Esophagus (tissue), 2 donors: ENCODE measurements around the gene VASN. TPM values are rescaled to one million over a fixed set of nuclear protein-coding genes. Genes with fewer than 3 reads are reported as not detected.

ENCODE experiments used
- H3K27ac ChIP-seq, 2 donors: one replicate each; pipeline ENCODE4 v1.5.1; 2013; ENCODE audit warnings: low read depth in 2 of 2, mild to moderate bottlenecking in 2 of 2, inconsistent platforms in 1 of 2, low read length in 1 of 2, moderate library complexity in 1 of 2
- H3K27me3 ChIP-seq, 2 donors: one replicate each; pipeline ENCODE4 v1.6.1; 2013; ENCODE audit warnings: low read length in 2 of 2, control low read depth in 1 of 2, mild to moderate bottlenecking in 1 of 2; ENCODE audit not compliant: insufficient read depth in 2 of 2, control insufficient read depth in 1 of 2
- H3K36me3 ChIP-seq, 2 donors: one replicate each; pipeline ENCODE4 v1.6.1; 2013; ENCODE audit warnings: low read length in 1 of 2; ENCODE audit not compliant: control insufficient read depth in 2 of 2, insufficient read depth in 2 of 2
- H3K4me1 ChIP-seq, 2 donors: one replicate each; pipeline ENCODE4 v1.6.1; 2013; ENCODE audit warnings: low read length in 1 of 2; ENCODE audit not compliant: control insufficient read depth in 2 of 2, insufficient read depth in 2 of 2
- H3K4me3 ChIP-seq, 2 donors: one replicate each; pipeline ENCODE4 v1.5.1; 2013; ENCODE audit warnings: low read length in 2 of 2, mild to moderate bottlenecking in 2 of 2, low read depth in 1 of 2, moderate library complexity in 1 of 2
- H3K9me3 ChIP-seq, 2 donors: one replicate each; pipeline ENCODE4 v1.6.1; 2013; ENCODE audit warnings: mild to moderate bottlenecking in 2 of 2, low read depth in 1 of 2, low read length in 1 of 2, moderate library complexity in 1 of 2; ENCODE audit not compliant: control insufficient read depth in 2 of 2, insufficient read depth in 1 of 2
- WGBS, 2 donors: extraction: QIAGEN DNeasy Blood & Tissue Kit; methylation state at CpG; one replicate each; pipeline ENCODE4 v1.1.7; 2013; 5-methylcytosine and 5-hydroxymethylcytosine counted together
- polyA plus RNA-seq, 2 donors: library from polyadenylated mRNA; stranded (reverse); fragments of 200-250 nt; gene quantifications; one replicate each; pipeline ENCODE4 v1.2.3, GENCODE V29; 2013
- donor health status: healthy with polysubstance abuse.
- donor health status: Bipolar disorder and iron deficiency.

VASN gene
- polyA plus RNA-seq, 2 donors: 25.5 to 32.7 TPM

DNA sequence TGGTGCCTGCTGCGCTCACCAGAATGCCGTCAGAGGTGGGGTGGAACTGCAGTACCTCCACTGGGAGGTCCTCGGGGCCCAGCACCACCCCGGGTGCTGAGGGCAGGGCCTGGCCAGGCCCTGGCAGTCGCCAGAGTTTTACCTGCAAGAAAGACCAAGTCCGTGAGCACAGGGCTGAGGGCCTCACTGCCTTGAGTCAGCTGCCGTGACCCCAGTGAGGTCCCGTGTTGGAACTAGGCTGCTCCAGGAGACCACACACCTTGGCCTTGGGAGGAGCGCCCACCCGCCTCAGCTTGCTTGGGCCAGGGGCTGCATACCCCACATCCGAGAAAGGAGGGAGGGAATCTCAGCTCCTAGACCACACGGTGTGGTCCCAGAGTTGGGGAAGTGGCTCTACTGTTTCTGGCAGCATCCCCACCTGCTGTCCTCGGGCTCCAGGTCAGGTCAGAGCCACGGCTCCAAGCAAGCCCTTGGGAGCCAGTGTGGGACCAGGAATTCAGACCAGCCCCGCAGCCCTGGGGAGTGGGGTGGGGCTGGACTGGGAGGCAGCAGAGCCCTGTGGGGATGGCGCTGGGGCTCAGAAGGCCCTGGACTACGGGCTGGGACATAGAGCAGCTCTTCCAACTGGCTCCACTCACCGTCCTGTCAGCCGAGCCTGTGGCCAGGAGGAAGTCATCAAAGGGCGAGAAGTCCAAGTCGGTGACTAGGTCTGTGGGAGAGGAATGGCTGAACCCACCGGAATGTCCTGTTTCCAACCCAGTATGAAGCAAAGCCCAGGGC lies 36.1 kb downstream of the VASN start:
- WGBS, 2 donors: 87 to 88% methylated on average over 22 of the region's 22 CpGs
- Histone ChIP-seq H3K27ac (no peak overlapping the region), H3K9me3 (no peaks in the 10 kb centered on the region), H3K4me3 (no peak overlapping the region), H3K36me3 (peaks cover 8 to 39% of the 10 kb centered on the region in 2 donors), H3K4me1 (peaks cover 0 to 12% of the 10 kb centered on the region in 2 donors), H3K27me3 (no peaks in the 10 kb centered on the region)

DNA sequence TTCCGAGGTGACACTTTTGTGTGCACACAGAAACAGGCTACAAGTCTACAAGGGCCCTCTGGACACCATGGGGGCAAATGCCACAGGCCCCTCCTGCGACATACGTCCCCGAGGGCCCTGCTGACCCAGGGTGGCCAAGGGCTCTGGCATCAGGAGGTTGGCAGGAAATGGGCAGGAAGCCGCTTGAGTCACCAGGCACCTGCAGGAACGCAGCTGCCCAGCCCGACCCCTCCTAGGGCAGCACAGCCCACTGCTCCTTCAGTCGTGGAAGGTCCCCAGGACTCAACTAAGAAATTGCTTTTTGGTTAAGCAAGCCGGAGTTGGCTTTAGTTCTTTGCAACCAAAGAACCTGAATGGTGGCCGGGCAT lies 36.7 kb downstream of the VASN start:
- 83 to 91% methylated on average over 10 of the region's 10 CpGs for WGBS, 2 donors
- Histone ChIP-seq H3K36me3 (peaks cover 8 to 35% of the 10 kb centered on the region in 2 donors), H3K27me3 (no peaks in the 10 kb centered on the region), H3K9me3 (no peaks in the 10 kb centered on the region), H3K4me3 (no peak overlapping the region), H3K27ac (no peak overlapping the region), H3K4me1 (peaks cover 0 to 12% of the 10 kb centered on the region in 2 donors)

DNA sequence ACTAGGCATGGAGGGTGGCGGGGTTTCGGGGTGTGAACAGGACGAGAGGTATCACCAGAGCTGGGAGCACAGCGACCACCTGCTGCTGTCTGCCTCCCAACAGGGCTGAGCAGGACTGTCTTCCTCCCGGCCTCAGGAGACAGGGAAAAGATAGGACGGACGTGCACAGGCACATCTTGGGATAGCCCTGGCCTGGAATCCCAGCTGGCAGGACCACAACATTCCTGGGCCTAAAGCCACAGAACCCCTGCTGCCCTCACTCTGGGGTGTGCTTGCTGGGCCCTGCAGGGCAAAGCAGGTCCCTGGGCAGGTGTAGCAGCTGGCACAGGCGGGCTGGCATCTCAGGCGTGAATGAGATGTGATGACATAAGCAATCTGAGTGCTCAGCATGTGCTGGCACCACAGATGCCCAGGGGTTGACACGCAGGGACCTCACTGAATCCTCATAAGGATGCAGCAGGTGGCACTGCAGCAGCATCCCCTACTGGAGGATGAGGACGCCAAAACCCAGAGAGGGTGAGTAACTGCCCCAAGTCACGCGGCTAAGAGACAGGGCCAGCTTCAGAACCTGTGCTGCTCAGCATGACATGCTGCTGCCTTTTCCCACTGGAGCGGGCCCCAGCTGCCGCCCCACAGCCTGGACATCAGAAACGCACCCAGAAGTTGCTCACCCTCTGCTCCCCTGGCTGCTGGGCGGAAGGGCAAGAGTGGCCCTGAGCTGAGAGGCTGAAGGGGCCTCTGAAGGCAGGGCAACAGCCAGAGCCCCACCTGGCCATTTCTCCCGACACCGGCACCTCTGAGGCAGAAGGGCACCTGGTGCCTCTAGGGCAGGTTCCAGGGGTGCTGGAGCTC lies 37.7 kb downstream of the VASN start:
- 63 to 76% methylated on average over 19 of the region's 19 CpGs for WGBS, 2 donors
- H3K27me3 ChIP-seq: no peaks in the 10 kb centered on the region
- H3K4me1 ChIP-seq: peaks cover 0 to 12% of the 10 kb centered on the region in 2 donors
- no peaks in the 10 kb centered on the region for H3K9me3 ChIP-seq
- H3K4me3 ChIP-seq: no peak overlapping the region
- H3K27ac ChIP-seq: no peak overlapping the region
- peaks cover 8 to 35% of the 10 kb centered on the region in 2 donors for H3K36me3 ChIP-seq

DNA sequence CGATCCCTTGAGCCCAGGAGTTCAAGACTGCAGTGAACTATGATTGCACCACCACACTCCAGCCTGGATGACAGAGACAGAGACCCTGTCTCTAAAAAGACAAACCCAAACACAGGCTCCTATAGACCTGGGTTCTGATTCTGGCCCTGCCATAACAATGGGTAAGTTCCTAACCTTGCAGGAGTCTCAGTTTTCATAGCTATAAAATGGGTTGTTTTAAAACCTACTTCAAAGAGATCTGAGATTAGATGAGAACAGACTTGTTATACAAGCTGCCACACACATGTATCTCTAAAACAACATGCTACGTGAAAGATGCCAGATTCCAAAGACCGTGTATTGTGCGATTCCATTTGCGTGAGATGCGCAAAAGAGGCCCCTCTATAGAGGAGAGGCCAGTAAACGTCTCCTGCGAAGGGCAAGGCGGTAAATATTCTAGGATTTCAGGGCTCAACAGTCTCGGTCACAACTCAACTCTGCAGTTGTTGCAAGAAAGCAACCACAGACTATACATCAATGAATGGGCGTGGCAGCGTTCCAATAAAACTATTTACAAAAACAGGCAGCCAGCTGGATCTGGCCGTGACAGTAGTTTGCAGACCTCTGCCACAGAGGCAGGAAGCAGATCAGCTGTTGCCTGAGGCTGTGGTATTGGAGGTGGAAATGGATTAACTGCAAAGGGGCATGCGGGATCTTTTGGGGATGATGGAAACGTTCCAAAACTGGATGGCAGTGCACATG lies 38.9 kb downstream of the VASN start:
- no peak overlapping the region for H3K27ac ChIP-seq
- H3K4me3 ChIP-seq: no peak overlapping the region
- 59 to 65% methylated on average over 15 of the region's 15 CpGs for WGBS, 2 donors
- no peaks in the 10 kb centered on the region for H3K27me3 ChIP-seq
- peaks cover 7 to 15% of the 10 kb centered on the region in 2 donors for H3K4me1 ChIP-seq
- H3K9me3 ChIP-seq: no peaks in the 10 kb centered on the region
- H3K36me3 ChIP-seq: peaks cover 8 to 24% of the 10 kb centered on the region in 2 donors

DNA sequence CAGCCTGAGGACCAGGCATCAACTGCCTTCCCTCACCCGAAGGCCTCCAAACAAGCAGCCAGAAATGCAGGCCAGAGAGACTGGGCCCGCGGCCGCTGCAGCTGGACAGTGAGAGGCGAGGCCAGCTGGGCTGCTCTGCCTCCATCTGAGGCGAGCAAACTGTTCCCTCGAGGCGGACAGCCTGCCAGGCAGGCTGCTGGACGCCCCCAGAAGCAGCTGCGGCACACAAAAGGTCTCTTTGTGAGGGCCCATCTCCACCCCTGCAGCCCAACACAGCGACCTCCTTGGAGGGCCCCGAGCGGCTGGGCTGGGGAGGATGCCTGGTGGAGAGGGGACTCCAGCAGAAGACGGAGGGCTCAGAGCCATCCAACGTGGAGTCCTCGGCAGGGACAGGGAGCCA lies 40.0 kb downstream of the VASN start:
- 70 to 78% methylated on average over 16 of the region's 16 CpGs for WGBS, 2 donors
- H3K4me3 ChIP-seq: no peak overlapping the region
- no peak overlapping the region for H3K27ac ChIP-seq
- peaks cover 8 to 23% of the 10 kb centered on the region in 2 donors for H3K36me3 ChIP-seq
- no peaks in the 10 kb centered on the region for H3K27me3 ChIP-seq
- H3K4me1 ChIP-seq: peaks cover 7 to 15% of the 10 kb centered on the region in 2 donors
- no peaks in the 10 kb centered on the region for H3K9me3 ChIP-seq

DNA sequence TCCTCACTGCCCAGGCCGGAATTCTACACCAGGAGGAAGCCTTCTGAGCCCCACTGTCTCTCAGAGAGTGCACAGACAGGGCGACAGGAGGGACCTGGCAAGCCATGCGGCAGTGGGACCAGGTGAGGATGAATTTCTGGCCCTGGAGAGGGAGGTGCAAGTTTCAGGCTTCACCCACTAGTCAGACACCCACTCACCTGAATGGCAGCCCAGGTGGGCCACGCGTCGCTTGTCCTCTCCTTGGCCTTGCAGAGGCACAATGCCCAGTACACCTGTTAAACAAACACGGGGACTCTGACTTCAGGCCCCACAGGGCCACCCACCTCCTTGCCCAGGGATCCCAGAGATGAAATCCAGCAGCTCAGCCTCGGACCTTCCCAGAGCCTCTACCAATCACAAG lies 40.5 kb downstream of the VASN start:
- no peak overlapping the region for H3K27ac ChIP-seq
- no peaks in the 10 kb centered on the region for H3K27me3 ChIP-seq
- H3K4me1 ChIP-seq: peaks cover 7 to 15% of the 10 kb centered on the region in 2 donors
- no peaks in the 10 kb centered on the region for H3K9me3 ChIP-seq
- WGBS, 2 donors: 90% methylated on average over 8 of the region's 8 CpGs
- peaks cover 8 to 23% of the 10 kb centered on the region in 2 donors for H3K36me3 ChIP-seq
- H3K4me3 ChIP-seq: no peak overlapping the region

DNA sequence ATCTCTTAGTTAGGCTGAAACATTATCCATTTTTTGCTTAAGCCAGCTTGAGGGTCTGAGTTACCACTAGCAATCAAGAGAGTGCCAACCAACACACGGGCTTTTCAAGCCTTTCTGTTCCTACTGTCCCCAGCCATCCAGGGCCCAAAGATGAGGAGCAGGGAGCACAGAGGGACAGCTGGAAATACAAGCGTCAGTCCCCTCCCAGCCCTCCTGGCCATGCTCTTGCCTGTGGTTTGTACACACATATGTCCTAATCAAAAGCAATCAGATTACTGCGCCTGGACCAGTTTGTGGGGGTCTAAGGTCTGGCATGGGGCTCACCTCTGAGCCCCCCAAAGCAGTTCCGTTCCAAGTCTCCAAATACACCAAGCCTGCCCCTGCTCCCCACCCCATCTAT lies 41.2 kb downstream of the VASN start:
- H3K9me3 ChIP-seq: no peaks in the 10 kb centered on the region
- H3K4me3 ChIP-seq: no peak overlapping the region
- H3K27ac ChIP-seq: no peak overlapping the region
- peaks cover 7 to 15% of the 10 kb centered on the region in 2 donors for H3K4me1 ChIP-seq
- H3K36me3 ChIP-seq: peaks cover 5 to 17% of the 10 kb centered on the region in 2 donors
- no peaks in the 10 kb centered on the region for H3K27me3 ChIP-seq
- 93 to 96% methylated on average over 4 of the region's 4 CpGs for WGBS, 2 donors

DNA sequence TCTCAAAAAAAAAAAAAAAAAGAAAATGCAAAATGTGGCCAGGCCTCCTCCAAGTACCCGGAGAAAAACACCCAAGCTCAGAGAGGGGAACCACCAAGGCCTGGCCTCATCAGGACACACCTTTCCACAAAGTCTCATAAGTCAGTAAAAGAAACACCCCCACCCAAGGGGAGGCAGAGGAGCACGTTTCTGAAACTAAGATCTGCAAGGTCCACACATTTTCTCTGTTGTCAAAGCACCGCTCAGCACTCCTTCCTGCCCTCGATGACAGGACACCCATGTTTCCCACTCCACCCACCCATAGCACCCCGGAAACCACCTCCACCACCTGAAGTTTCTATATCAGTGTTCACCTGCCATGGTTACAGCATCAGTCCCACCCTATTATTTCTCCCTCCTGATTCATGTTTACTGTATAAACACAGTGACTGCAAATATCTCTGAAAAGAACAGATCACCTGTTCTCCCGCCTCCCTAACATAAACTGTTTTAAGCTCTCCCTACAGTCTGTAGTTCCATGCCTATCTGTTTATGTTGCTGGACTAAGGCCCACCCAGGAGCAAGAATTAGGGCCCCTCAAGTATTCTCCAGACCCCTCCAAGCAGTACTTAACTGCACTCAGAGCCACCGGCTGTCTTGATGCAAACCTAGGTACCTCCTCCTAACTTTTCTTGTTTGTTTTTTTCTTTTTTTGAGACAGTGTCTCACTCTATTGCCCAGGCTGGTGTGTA lies 42.7 kb downstream of the VASN start:
- WGBS, 2 donors: 78 to 80% methylated on average over 7 of the region's 7 CpGs
- Histone ChIP-seq H3K4me3 (no peak overlapping the region), H3K36me3 (peaks cover 4 to 9% of the 10 kb centered on the region in 2 donors), H3K4me1 (peaks cover 7 to 8% of the 10 kb centered on the region in 2 donors), H3K27ac (no peak overlapping the region), H3K27me3 (no peaks in the 10 kb centered on the region), H3K9me3 (no peaks in the 10 kb centered on the region)
